B cell (primary cell): ENCODE data around the gene HPS1. TPM values are rescaled to one million over a fixed set of nuclear protein-coding genes. Genes with fewer than 3 reads are reported as not detected.

Source experiments
- ATAC-seq: fragments of 200-7000 bp; cut with Tn5 transposase; one replicate; pipeline ENCODE4 v1.10.0; 2021; ENCODE audit warnings: low read depth, mild to moderate bottlenecking, moderate number of reproducible peaks, moderate library complexity
- CTCF ChIA-PET: fragments of 350-600 bp; sonication (Branson Sonifier 250); formaldehyde crosslinking; loops from one replicate; lab custom pipeline; 2021; ENCODE audit warnings: antibody characterized with exemption, inconsistent platforms; lab: Charles Lee
- POLR2A ChIA-PET: fragments of 350-600 bp; sonication (Branson Sonifier 250); formaldehyde crosslinking; loops from one replicate; lab custom pipeline; 2021; ENCODE audit warnings: antibody characterized with exemption; lab: Charles Lee
- DNase-seq: peaks from one replicate; pipeline ENCODE4 v3.0.0; 2013
- H2AFZ ChIP-seq: 2 replicates; pipeline ENCODE4 v1.6.1; 2012; ENCODE audit warnings: mild to moderate bottlenecking, low read depth, low read length; ENCODE audit not compliant: insufficient read depth, poor library complexity, severe bottlenecking
- H3K27ac ChIP-seq, 2 donors: 1 replicate in 1 of 2; 2 replicates in 1 of 2; pipeline ENCODE4 v1.5.1; 2012 to 2013; ENCODE audit warnings: low read length in 2 of 2, mild to moderate bottlenecking in 2 of 2, moderate library complexity in 1 of 2
- H3K27me3 ChIP-seq, 4 experiments: fragments of 200-600 bp in 1 of 4; sonication (generic) in 1 of 4; replicated peaks in 1 of 4; 1 replicate in 2 of 4; 2 replicates in 2 of 4; pipeline versions ENCODE4 v1.6.1 to v1.7.0; 2013 to 2016; ENCODE audit warnings: low read length in 3 of 4, mild to moderate bottlenecking in 2 of 4, mixed read lengths in 1 of 4, moderate library complexity in 1 of 4; ENCODE audit not compliant: insufficient read depth in 4 of 4, control insufficient read depth in 3 of 4; ENCODE audit errors: control extremely low read depth in 1 of 4
- H3K36me3 ChIP-seq, 2 experiments: replicated peaks in 1 of 2; 1 replicate in 1 of 2; 2 replicates in 1 of 2; pipeline versions ENCODE4 v1.6.1 to v1.7.1; 2013; ENCODE audit warnings: low read length in 1 of 2; ENCODE audit not compliant: insufficient read depth in 2 of 2, control insufficient read depth in 1 of 2; ENCODE audit errors: control extremely low read depth in 1 of 2, extremely low read depth in 1 of 2
- H3K4me1 ChIP-seq, 2 donors: fragments of 200-600 bp in 1 of 2; sonication (generic) in 1 of 2; 1 replicate in 1 of 2; 2 replicates in 1 of 2; pipeline versions ENCODE4 v1.5.1 to v1.6.1; 2013 to 2017; ENCODE audit warnings: low read length in 2 of 2; ENCODE audit not compliant: control insufficient read depth in 2 of 2, insufficient read depth in 2 of 2
- H3K4me2 ChIP-seq: replicated peaks from 2 replicates; pipeline ENCODE3; 2012; ENCODE audit warnings: mild to moderate bottlenecking, low read depth, low read length; ENCODE audit not compliant: poor library complexity, severe bottlenecking
- H3K4me3 ChIP-seq, 5 experiments: fragments of 200-600 bp in 1 of 5; sonication (generic) in 1 of 5; 1 replicate in 3 of 5; 2 replicates in 2 of 5; pipeline versions ENCODE4 v1.5.1 to v1.7.0; 2011 to 2016; ENCODE audit warnings: low read length in 4 of 5, mild to moderate bottlenecking in 4 of 5, low read depth in 2 of 5, control low read depth in 1 of 5, moderate library complexity in 1 of 5; ENCODE audit not compliant: insufficient read depth in 1 of 5; ENCODE audit errors: control extremely low read depth in 1 of 5, extremely low read depth in 1 of 5
- H3K79me2 ChIP-seq: fragments of 200-600 bp; sonication (generic); one replicate; pipeline ENCODE4 v1.6.0; 2016; ENCODE audit warnings: low read length; ENCODE audit not compliant: control insufficient read depth, insufficient read depth
- H3K9ac ChIP-seq: fragments of 200-600 bp; sonication (generic); 2 replicates; pipeline ENCODE4 v1.6.1; 2017; ENCODE audit warnings: mild to moderate bottlenecking, low read length, moderate library complexity
- H3K9me3 ChIP-seq, 3 donors: one replicate each; pipeline versions ENCODE4 v1.6.1 to v1.7.1; 2013; ENCODE audit warnings: low read length in 2 of 3; ENCODE audit not compliant: control insufficient read depth in 2 of 3, insufficient read depth in 1 of 3; ENCODE audit errors: control extremely low read depth in 1 of 3
- H4K20me1 ChIP-seq: 2 replicates; pipeline ENCODE4 v1.6.0; 2012; ENCODE audit warnings: mild to moderate bottlenecking, low read length; ENCODE audit not compliant: insufficient read depth, control insufficient read depth, poor library complexity, severe bottlenecking
- H3K27ac Mint-ChIP-seq: one replicate; pipeline ENCODE4 v1.8.0; 2021; ENCODE audit warnings: mixed read lengths
- H3K27me3 Mint-ChIP-seq: one replicate; pipeline ENCODE4 v1.8.0; 2021; ENCODE audit warnings: mixed read lengths
- H3K4me1 Mint-ChIP-seq: one replicate; pipeline ENCODE4 v1.8.0; 2021; ENCODE audit warnings: mixed read lengths
- H3K4me3 Mint-ChIP-seq: one replicate; pipeline ENCODE4 v1.8.0; 2021; ENCODE audit warnings: mixed read lengths
- H3K9me3 Mint-ChIP-seq: one replicate; pipeline ENCODE4 v1.8.0; 2022; ENCODE audit warnings: mixed read lengths; ENCODE audit not compliant: insufficient read depth
- EZH2 ChIP-seq: IDR thresholded peaks from 2 replicates; pipeline ENCODE4 v1.6.1; 2012; ENCODE audit warnings: borderline replicate concordance, low read depth, mild to moderate bottlenecking, moderate library complexity, low read length; ENCODE audit not compliant: insufficient read depth, poor library complexity, severe bottlenecking
- WGBS: methylation state at CpG from one replicate; pipeline ENCODE4 v1.1.5; 2013; ENCODE audit warnings: missing lambda C conversion rate; ENCODE audit not compliant: insufficient coverage; 5-methylcytosine and 5-hydroxymethylcytosine counted together
- intact Hi-C: fragments of 100-400 bp; cut with micrococcal nuclease; formaldehyde crosslinking; loops from one replicate; pipeline ENCODE4 v1.10.0; 2022
- polyA plus RNA-seq: library from polyadenylated mRNA; depleted of rRNA; stranded (reverse); fragments of >200 nt; gene quantifications from 2 replicates; pipeline ENCODE4 v1.2.3, GENCODE V29; 2012
- total RNA-seq, 2 donors: library from RNA; stranded (reverse); fragments of 120-200 nt in 1 of 2; gene quantifications; 1 replicate in 1 of 2; 2 replicates in 1 of 2; pipeline versions ENCODE4 v1.2.3 to v1.2.4, GENCODE V29; 2013 to 2022
- TF ChIP-seq, protein P1 (sequence below): fragments of 200-600 bp; IDR thresholded peaks from one replicate; pipeline ENCODE4 v1.8.0; 2022; ENCODE audit warnings: antibody characterized with exemption, mild to moderate bottlenecking

Gene HPS1
- total and polyA plus RNA-seq, 2 donors (not counting 1 experiment from before 2014, with no cell fraction given) = 125 to 196 TPM

DNA sequence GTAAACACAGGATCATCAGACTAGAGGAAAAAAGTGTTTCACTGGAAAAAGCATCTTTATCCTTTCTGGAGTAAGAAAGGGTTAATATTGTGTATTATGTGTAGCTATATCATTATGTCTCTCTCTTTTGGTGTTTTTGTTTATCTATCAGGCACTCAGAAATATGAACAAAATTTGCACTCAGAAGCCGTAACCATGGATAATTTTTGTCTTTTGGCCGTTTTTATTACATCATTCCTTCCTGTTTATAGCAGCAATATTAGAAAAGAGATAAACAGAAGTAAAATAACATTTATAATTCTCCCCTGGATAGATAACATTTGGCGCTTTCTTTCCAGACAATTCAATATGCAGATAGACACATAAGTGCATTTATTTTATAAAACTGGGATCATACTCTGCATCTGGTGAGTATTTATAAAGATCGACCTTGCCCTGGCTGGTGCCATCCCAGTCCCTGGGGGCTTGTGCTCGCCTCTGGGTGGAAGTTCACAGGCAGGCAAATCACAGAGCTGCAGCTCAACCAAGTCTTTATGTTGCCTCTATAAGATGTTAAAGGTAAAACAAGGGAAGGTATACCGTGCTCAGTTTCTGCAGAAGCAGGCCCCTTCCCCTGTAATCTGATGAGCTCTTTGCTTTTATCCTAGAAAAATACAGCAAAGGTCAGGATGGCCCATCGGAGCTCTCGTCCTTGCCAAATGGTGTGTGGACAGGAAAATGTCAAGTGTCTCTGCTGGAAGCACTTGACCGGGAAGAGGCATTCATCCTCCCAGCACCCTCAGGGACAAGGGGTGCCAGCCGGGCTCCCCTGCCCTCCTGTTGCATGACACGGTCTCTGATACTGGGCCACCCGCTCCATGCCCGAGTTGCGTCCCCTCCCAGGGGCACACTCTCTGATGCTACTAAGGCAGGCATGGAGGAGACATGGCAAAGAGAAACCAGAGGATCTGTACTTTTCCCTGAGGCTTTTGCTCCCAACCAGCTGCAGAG lies 75.6 kb downstream of the HPS1 start:
- Histone ChIP-seq H3K4me1 (no peaks in the 10 kb centered on the region), H3K27ac (no peak overlapping the region), H3K4me3 (no peak overlapping the region), H4K20me1 (no peaks in the 10 kb centered on the region), H3K9ac (no peak overlapping the region), H3K9me3 (no peaks in the 10 kb centered on the region), H3K36me3 (no peaks in the 10 kb centered on the region), H3K79me2 (no peaks in the 10 kb centered on the region), H3K4me2 (no peak overlapping the region), H2AFZ (no peak overlapping the region), H3K27me3 (peaks cover 0 to 9% (median 0%) of the 10 kb centered on the region in 4 experiments)
- ATAC-seq (no peak), DNase-seq (no peak)
- Mint-ChIP-seq H3K27me3 (peaks cover 23% of the 10 kb centered on the region), H3K27ac (no peak overlapping the region), H3K4me3 (no peak overlapping the region), H3K9me3 (no peaks in the 10 kb centered on the region), H3K4me1 (no peaks in the 10 kb centered on the region)
- ChIA-PET CTCF (no interaction called here), POLR2A (no interaction called here)
- 90% methylated on average over 11 of the region's 14 CpGs for WGBS
- intact Hi-C loops = no loop called here
- TF ChIP-seq, protein P1, sequence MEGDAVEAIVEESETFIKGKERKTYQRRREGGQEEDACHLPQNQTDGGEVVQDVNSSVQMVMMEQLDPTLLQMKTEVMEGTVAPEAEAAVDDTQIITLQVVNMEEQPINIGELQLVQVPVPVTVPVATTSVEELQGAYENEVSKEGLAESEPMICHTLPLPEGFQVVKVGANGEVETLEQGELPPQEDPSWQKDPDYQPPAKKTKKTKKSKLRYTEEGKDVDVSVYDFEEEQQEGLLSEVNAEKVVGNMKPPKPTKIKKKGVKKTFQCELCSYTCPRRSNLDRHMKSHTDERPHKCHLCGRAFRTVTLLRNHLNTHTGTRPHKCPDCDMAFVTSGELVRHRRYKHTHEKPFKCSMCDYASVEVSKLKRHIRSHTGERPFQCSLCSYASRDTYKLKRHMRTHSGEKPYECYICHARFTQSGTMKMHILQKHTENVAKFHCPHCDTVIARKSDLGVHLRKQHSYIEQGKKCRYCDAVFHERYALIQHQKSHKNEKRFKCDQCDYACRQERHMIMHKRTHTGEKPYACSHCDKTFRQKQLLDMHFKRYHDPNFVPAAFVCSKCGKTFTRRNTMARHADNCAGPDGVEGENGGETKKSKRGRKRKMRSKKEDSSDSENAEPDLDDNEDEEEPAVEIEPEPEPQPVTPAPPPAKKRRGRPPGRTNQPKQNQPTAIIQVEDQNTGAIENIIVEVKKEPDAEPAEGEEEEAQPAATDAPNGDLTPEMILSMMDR = no peak
- no peak for TF ChIP-seq EZH2

DNA sequence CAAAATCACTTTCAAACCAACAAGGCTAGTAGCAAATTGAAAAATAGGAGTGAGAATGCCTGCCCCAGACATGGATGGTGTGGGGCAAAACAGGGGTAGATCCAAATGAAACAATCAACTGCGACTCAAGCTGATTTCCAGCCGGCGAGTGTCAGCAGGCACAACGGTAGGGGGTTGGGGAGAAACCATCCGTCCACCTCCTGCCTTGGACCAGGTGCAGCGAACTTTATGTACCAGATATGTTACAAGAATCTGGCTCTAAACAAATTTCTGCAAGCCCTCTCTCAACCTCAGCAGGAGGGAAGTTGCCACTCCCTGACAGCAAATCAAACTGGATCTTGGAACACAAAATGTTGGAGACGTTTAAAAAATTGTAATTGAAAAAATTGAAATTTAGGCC lies 76.9 kb downstream of the HPS1 start:
- peaks cover 1% of the 10 kb centered on the region for H3K4me1 Mint-ChIP-seq
- Histone ChIP-seq H3K79me2 (no peaks in the 10 kb centered on the region), H4K20me1 (no peaks in the 10 kb centered on the region), H2AFZ (no peak overlapping the region), H3K9me3 (no peaks in the 10 kb centered on the region), H3K27ac (no peak overlapping the region), H3K27me3 (peaks cover 0 to 9% (median 0%) of the 10 kb centered on the region in 4 experiments), H3K4me1 (peaks cover 0 to 3% of the 10 kb centered on the region in 2 donors), H3K4me2 (no peak overlapping the region), H3K9ac (no peak overlapping the region), H3K36me3 (no peaks in the 10 kb centered on the region), H3K4me3 (no peak overlapping the region)
- ATAC-seq (no peak), DNase-seq (no peak)
- H3K4me3 Mint-ChIP-seq = no peak overlapping the region
- CTCF ChIA-PET = no interaction called here
- POLR2A ChIA-PET = no interaction called here
- intact Hi-C loops = no loop called here
- H3K9me3 Mint-ChIP-seq = no peaks in the 10 kb centered on the region
- no peak overlapping the region for H3K27ac Mint-ChIP-seq
- whole genome bisulfite sequencing = 89% methylated on average over 6 of the region's 7 CpGs
- H3K27me3 Mint-ChIP-seq = peaks cover 17% of the 10 kb centered on the region
- TF ChIP-seq EZH2 = no peak
- TF ChIP-seq, protein P1 = no peak
